Measurements from ENCODE around the gene HDAC4. TPM values are rescaled to one million over a fixed set of nuclear protein-coding genes. Genes with fewer than 3 reads are reported as not detected.
"Not testable (repeated sequence)": the region's sequence is repeated elsewhere in the genome, so short reads cannot be mapped to it uniquely, and the experiment has no call there.

The HDAC4 gene
- total and polyA plus RNA-seq, 2 donors (not counting 1 experiment from before 2014, with no cell fraction given), result 13.5 to 46.0 TPM

- Histone ChIP-seq H3K4me1 (ENCODE audit: control insufficient read depth in 2 of 2, insufficient read depth in 2 of 2, low read length in 2 of 2) (no peaks in the 10 kb centered on the region), H3K27me3 (replicated peaks in 1 of 4; ENCODE audit: control extremely low read depth in 1 of 4, control insufficient read depth in 3 of 4, insufficient read depth in 4 of 4, low read length in 3 of 4) (no peaks in the 10 kb centered on the region), H3K79me2 (ENCODE audit: control insufficient read depth, insufficient read depth, low read length) (no peaks in the 10 kb centered on the region), H4K20me1 (ENCODE audit: control insufficient read depth, insufficient read depth, low read length, poor library complexity, severe bottlenecking) (no peaks in the 10 kb centered on the region), H3K27ac (ENCODE audit: low read length in 2 of 2) (no peak overlapping the region), H3K4me2 (replicated peaks; ENCODE audit: low read depth, low read length, poor library complexity, severe bottlenecking) (no peak overlapping the region), H2AFZ (ENCODE audit: insufficient read depth, low read depth, low read length, poor library complexity, severe bottlenecking) (no peak overlapping the region), H3K9me3 (ENCODE audit: control extremely low read depth in 1 of 3, control insufficient read depth in 2 of 3, insufficient read depth in 1 of 3, low read length in 2 of 3) (no peaks in the 10 kb centered on the region), H3K36me3 (replicated peaks in 1 of 2; ENCODE audit: control extremely low read depth in 1 of 2, control insufficient read depth in 1 of 2, extremely low read depth in 1 of 2, insufficient read depth in 2 of 2, low read length in 1 of 2) (no peaks in the 10 kb centered on the region), H3K9ac (ENCODE audit: low read length) (no peak overlapping the region), H3K4me3 (ENCODE audit: control extremely low read depth in 1 of 5, extremely low read depth in 1 of 5, insufficient read depth in 1 of 5, low read depth in 2 of 5, low read length in 4 of 5) (no peak overlapping the region)
- no peak for ATAC-seq (ENCODE audit: low read depth)
- Mint-ChIP-seq H3K4me3 (no peak overlapping the region), H3K27me3 (peaks cover 11% of the 10 kb centered on the region), H3K4me1 (no peaks in the 10 kb centered on the region), H3K27ac (no peak overlapping the region), H3K9me3 (ENCODE audit: insufficient read depth) (no peaks in the 10 kb centered on the region)
- no peak for TF ChIP-seq CTCF (IDR thresholded peaks at IDR 0.05)
- TF ChIP-seq EZH2 (IDR thresholded peaks at IDR 0.05; ENCODE audit: borderline replicate concordance, insufficient read depth, low read depth, low read length, poor library complexity, severe bottlenecking), result no peak
- WGBS (ENCODE audit: insufficient coverage), result 85% methylated on average over 11 of the region's 11 CpGs
- intact Hi-C loops (cut with micrococcal nuclease), result loop anchor here (5.0 kb wide), 1 partner anchor 358 kb away; no protein-coding TSS in a partner anchor
- CTCF ChIA-PET, result no interaction called here
- DNase-seq, result no peak
- POLR2A ChIA-PET, result no interaction called here
Measured at GRCh38 chr2:239039479-239039861, 361.4 kb downstream of the HDAC4 start.

- Mint-ChIP-seq H3K27ac (no peak overlapping the region), H3K4me3 (no peak overlapping the region), H3K4me1 (no peaks in the 10 kb centered on the region), H3K9me3 (ENCODE audit: insufficient read depth) (no peaks in the 10 kb centered on the region), H3K27me3 (peaks cover 13% of the 10 kb centered on the region)
- H3K4me1 ChIP-seq (ENCODE audit: control insufficient read depth in 2 of 2, insufficient read depth in 2 of 2, low read length in 2 of 2), result no peaks in the 10 kb centered on the region
- DNase-seq (no peak), ATAC-seq (ENCODE audit: low read depth) (no peak)
- no peak overlapping the region for H2AFZ ChIP-seq (ENCODE audit: insufficient read depth, low read depth, low read length, poor library complexity, severe bottlenecking)
- no peaks in the 10 kb centered on the region for H3K36me3 ChIP-seq (replicated peaks in 1 of 2; ENCODE audit: control extremely low read depth in 1 of 2, control insufficient read depth in 1 of 2, extremely low read depth in 1 of 2, insufficient read depth in 2 of 2, low read length in 1 of 2)
- intact Hi-C loops (cut with micrococcal nuclease), result loop anchor here (5.0 kb wide), 1 partner anchor 358 kb away; no protein-coding TSS in a partner anchor
- WGBS (ENCODE audit: insufficient coverage), result 91% methylated on average over 6 of the region's 14 CpGs
- H3K4me3 ChIP-seq (ENCODE audit: control extremely low read depth in 1 of 5, extremely low read depth in 1 of 5, insufficient read depth in 1 of 5, low read depth in 2 of 5, low read length in 4 of 5), result no peak overlapping the region
- TF ChIP-seq CTCF (IDR thresholded peaks at IDR 0.05), result no peak
- TF ChIP-seq EZH2 (IDR thresholded peaks at IDR 0.05; ENCODE audit: borderline replicate concordance, insufficient read depth, low read depth, low read length, poor library complexity, severe bottlenecking), result no peak
- POLR2A ChIA-PET, result no interaction called here
- no peak overlapping the region for H3K27ac ChIP-seq (ENCODE audit: low read length in 2 of 2)
- no peaks in the 10 kb centered on the region for H3K27me3 ChIP-seq (replicated peaks in 1 of 4; ENCODE audit: control extremely low read depth in 1 of 4, control insufficient read depth in 3 of 4, insufficient read depth in 4 of 4, low read length in 3 of 4)
- H3K4me2 ChIP-seq (replicated peaks; ENCODE audit: low read depth, low read length, poor library complexity, severe bottlenecking), result no peak overlapping the region
- no peaks in the 10 kb centered on the region for H3K9me3 ChIP-seq (ENCODE audit: control extremely low read depth in 1 of 3, control insufficient read depth in 2 of 3, insufficient read depth in 1 of 3, low read length in 2 of 3)
- no peaks in the 10 kb centered on the region for H3K79me2 ChIP-seq (ENCODE audit: control insufficient read depth, insufficient read depth, low read length)
- H4K20me1 ChIP-seq (ENCODE audit: control insufficient read depth, insufficient read depth, low read length, poor library complexity, severe bottlenecking), result no peaks in the 10 kb centered on the region
- H3K9ac ChIP-seq (ENCODE audit: low read length), result no peak overlapping the region
- CTCF ChIA-PET, result no interaction called here
Measured at GRCh38 chr2:239038773-239039478, 361.9 kb downstream of the HDAC4 start.

- CTCF ChIA-PET; H3K27me3 ChIP-seq (replicated peaks in 1 of 4; ENCODE audit: control extremely low read depth in 1 of 4, control insufficient read depth in 3 of 4, insufficient read depth in 4 of 4, low read length in 3 of 4); POLR2A ChIA-PET; H3K27ac Mint-ChIP-seq; H3K4me1 Mint-ChIP-seq; DNase-seq; H3K4me3 Mint-ChIP-seq; H4K20me1 ChIP-seq (ENCODE audit: control insufficient read depth, insufficient read depth, low read length, poor library complexity, severe bottlenecking); H3K9ac ChIP-seq (ENCODE audit: low read length); H3K9me3 ChIP-seq (ENCODE audit: control extremely low read depth in 1 of 3, control insufficient read depth in 2 of 3, insufficient read depth in 1 of 3, low read length in 2 of 3); H3K79me2 ChIP-seq (ENCODE audit: control insufficient read depth, insufficient read depth, low read length); H3K36me3 ChIP-seq (replicated peaks in 1 of 2; ENCODE audit: control extremely low read depth in 1 of 2, control insufficient read depth in 1 of 2, extremely low read depth in 1 of 2, insufficient read depth in 2 of 2, low read length in 1 of 2); H2AFZ ChIP-seq (ENCODE audit: insufficient read depth, low read depth, low read length, poor library complexity, severe bottlenecking); H3K27ac ChIP-seq (ENCODE audit: low read length in 2 of 2); H3K4me2 ChIP-seq (replicated peaks; ENCODE audit: low read depth, low read length, poor library complexity, severe bottlenecking); H3K4me3 ChIP-seq (ENCODE audit: control extremely low read depth in 1 of 5, extremely low read depth in 1 of 5, insufficient read depth in 1 of 5, low read depth in 2 of 5, low read length in 4 of 5); H3K9me3 Mint-ChIP-seq (ENCODE audit: insufficient read depth); ATAC-seq (ENCODE audit: low read depth); H3K4me1 ChIP-seq (ENCODE audit: control insufficient read depth in 2 of 2, insufficient read depth in 2 of 2, low read length in 2 of 2): not testable (repeated sequence)
- peaks cover 16% of the 10 kb centered on the region for H3K27me3 Mint-ChIP-seq
- WGBS (ENCODE audit: insufficient coverage), result 87% methylated on average over 11 of the region's 13 CpGs
- intact Hi-C loops (cut with micrococcal nuclease), result loop anchor here (5.0 kb wide), 1 partner anchor 359 kb away; no protein-coding TSS in a partner anchor
Measured at GRCh38 chr2:239038284-239038683, 362.5 kb downstream of the HDAC4 start.
